OCI-LY7 (cell line): ENCODE measurements around the gene NLGN1.

Source experiments
- CTCF ChIP-seq: fragments of 200-600 bp; sonication (generic); conservative IDR thresholded peaks from 2 replicates; pipeline ENCODE4 v1.5.1; 2014; ENCODE audit warnings: mild to moderate bottlenecking, antibody characterized with exemption, low read length, moderate library complexity, mixed read lengths
- EZH2phosphoT487 ChIP-seq: fragments of 200-600 bp; sonication (generic); IDR thresholded peaks from 2 replicates; pipeline ENCODE4 v1.6.1; 2018; ENCODE audit warnings: low read depth, borderline replicate concordance, mild to moderate bottlenecking, mixed run types, antibody characterized with exemption, low read length, moderate library complexity, mixed read lengths

- TF ChIP-seq CTCF: no peak
- no peak for TF ChIP-seq EZH2phosphoT487
These were observed 818.5 kb downstream of the NLGN1 start for GRCh38 chr3:174216019-174216418.
